ENCODE results near the gene RHOT1.
"Not testable (repeated sequence)": the region's sequence is repeated elsewhere in the genome, so short reads cannot be mapped to it uniquely, and the experiment has no call there.

RHOT1 gene

DNA sequence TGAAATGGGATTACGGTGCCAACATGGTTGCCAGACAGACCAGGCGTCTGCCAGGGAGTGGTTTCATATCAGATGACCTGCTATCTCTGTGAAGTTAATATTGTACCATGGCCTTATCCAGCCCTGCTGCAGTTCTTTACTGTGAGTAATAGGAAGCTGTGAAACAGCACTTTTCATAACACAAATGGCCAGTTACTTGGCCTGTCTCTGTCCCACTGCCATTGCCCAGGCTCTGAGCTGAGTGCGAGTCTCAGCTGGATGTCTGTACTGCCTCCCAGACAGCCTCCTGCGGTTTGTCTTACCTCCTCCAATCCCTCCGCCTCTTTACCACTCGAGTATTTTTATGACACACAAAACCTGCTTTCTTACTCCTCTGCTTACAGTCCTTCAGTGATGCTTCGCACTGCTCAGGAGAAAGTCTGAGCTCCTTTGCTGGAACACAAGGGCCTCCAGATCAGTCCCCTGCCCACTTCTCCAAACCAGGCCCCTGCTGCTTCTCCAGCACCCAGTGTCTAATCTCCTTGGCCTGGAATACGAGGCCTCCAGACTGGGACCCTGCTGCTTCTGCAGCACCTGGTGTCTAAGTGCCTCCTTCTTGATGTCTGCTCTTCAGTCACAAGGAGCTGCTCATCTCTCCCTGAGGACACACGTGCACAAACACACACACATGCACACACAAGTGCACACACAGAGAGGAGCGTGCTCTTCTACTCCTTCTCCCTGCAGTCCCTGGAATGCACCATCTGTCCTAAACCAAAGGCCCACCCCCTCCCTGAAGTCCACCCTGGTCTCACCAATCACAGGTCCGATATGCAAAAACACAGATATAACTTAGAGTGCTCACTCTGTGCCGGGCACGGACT is 17.1 kb upstream of the RHOT1 start:
- no peak for DNase-seq (ENCODE audit: low read depth)

DNA sequence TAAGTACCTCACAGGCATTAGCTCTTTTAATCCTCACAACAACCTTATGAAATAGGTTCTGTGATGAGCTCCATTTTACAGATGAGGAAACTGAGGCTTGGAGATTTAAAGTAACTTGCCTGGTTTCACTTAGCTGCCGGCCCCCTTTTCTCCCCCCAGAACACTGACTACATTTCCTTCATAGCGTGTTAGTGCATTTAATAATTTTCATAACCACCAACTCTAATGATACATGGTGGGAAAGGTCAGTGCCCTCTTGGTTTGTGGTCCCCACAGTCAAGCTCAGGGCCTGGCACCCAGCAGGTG is 16.5 kb upstream of the RHOT1 start:
- no peak for DNase-seq (ENCODE audit: low read depth)

DNA sequence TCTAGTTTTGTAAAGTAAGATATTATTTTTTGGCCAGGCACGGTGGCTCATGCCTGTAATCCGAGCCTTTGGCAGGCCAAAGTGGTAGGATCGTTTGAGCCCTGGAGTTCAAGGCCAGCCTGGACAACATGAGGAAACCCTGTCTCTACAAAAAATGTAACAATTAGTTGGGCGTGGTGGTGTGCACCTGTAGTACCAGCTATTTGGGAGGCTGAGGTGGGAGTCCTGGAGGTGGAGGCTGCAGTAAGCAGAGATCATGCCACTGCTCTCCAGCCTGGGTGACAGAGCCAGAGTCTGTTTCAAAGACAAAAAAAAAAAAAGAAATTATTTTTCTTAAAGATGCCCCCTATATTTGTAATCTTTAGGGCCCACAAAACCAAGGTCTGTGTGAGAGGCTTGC is 16.0 kb upstream of the RHOT1 start:
- DNase-seq (ENCODE audit: low read depth), result no peak

DNA sequence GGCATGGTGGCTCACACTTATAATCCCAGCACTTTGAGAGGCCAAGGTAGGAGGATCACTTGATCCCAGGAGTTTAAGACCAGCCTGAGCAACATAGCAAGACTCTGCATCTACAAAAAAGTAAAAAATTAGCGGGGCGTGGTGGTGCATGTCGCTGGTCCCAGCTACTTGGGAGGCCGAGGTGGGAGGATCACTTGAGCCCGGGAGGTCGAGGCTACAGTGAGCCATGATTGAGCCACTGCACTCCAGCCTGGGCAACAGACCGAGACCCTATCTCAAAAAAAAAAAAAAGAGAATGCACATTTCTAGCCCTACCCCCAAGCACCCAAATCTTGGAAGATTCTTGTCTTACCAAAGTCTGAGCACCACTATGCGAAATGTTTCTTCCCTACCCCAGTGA is 15.6 kb upstream of the RHOT1 start:
- DNase-seq (ENCODE audit: low read depth), result no peak

DNA sequence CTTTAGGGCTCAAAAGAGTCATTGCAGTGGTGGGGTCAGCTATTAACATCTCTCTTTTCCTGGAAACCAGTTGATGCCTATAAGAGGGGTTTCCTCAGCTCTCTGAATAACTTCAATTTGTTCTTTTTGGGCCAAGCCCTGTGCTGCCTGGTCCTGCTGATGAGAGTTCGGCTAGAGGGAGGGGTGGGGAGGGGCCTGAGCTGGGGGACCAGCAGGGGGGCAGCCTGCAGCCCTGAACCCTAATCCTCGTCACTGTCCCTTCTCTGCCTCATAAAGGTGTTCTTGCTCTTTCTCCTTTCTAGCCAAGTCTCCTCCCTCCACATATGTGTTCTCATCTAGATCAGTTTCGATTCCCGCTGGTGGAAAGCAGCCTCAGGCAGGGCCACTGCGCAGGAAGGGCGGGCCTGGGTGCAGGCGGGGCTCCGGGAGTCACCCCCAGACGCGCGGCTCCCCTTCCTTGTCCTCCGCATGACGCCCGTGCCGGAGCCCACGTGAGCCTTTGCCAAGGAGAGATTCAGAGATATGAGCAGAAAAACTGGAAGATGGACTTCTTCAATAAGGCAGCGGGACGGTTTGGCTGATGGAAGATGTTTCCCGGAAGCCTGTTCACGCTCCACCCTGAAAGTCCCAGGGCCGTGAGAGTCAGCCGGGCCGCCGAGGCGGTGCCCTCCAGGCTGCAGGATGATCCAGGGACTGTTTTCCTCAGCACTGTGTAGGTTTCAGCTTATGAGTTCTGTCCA is 15.0 kb upstream of the RHOT1 start:
- DNase-seq (ENCODE audit: low read depth), result peak; percentile 61

DNA sequence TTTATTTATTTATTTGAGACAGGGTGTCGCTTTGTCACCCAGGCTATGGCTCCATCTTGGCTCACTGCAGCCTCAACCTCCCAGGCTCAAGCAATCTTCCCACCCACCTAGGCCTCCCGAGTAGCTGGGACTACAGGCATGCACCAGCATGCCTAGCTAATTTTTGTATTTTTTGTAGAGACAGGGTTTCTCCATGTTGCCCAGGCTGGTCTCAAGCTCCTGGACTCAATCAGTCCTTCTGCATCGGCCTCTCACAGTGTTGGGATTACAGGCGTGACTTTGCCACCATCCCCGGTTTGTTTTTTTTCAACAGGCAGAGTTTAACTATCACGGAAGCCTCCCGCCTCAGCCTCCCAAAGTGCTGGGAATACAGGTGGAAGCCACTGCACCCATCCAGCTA is 13.8 kb upstream of the RHOT1 start:
- not testable (repeated sequence) for DNase-seq (ENCODE audit: low read depth)

DNA sequence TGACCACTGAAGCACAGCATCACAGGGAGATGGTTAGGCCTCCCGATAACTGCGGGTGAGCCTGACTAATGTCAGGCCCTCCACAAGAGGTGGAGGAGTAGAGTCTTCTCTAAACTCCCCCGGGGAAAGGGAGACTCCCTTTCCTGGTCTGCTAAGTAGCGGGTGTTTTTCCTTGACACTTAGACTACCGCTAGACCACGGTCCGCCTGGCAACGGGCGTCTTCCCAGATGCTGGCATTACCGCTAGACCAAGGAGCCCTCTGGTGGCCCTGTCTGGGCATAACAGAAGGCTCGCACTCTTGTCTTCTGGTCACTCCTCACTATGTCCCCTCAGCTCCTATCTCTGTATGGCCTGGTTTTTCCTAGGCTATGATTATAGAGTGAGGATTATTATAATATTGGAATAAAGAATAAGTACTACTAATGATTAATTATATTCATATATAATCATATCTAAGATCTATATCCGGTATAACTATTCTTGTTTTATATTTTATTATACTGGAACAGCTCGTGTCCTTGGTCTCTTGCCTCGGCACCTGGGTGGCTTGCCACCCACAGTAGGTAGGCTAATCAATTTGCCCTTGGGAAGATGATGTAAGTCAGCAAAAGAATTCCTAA is 6.7 kb upstream of the RHOT1 start:
- not testable (repeated sequence) for DNase-seq (ENCODE audit: low read depth)

DNA sequence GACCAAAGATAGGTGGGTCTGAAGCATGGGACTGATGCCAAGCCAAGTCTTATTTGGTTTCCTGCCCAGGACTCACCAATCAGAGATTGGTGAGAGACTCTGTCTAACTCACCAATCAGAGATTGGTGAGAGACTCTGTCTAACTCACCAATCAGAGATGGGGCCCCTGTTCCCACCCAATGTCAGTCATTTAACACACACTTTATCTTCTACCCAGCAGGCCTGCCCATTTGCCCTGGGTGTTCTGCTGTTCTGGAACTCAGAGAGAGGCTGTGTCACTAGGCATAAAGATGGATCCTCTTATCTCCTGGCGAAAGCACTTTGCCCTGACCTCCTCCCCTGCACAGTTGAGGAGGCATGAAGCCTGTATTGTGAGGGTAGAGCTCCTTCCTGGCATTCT is 5.4 kb upstream of the RHOT1 start:
- no peak for DNase-seq (ENCODE audit: low read depth)

DNA sequence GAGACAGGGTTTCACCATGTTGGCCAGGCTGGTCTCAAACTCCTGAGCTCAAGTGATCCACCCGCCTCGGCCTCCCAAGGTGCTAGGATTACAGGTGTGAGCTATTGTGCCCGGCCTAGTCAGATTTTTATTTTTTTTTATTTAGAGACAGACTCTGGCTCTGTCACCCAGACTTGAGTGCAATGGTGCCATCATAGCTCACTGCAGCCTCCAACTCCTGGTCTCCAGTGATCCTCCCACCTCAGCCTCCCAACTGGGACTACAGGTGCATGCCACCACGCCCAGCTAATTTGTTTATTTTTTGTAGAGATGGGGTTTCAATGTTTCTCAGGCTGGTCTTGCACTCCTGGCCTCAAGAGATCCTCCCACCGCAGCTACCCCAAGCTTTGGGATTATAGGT is 2.8 kb upstream of the RHOT1 start:
- DNase-seq (ENCODE audit: low read depth), result not testable (repeated sequence)

DNA sequence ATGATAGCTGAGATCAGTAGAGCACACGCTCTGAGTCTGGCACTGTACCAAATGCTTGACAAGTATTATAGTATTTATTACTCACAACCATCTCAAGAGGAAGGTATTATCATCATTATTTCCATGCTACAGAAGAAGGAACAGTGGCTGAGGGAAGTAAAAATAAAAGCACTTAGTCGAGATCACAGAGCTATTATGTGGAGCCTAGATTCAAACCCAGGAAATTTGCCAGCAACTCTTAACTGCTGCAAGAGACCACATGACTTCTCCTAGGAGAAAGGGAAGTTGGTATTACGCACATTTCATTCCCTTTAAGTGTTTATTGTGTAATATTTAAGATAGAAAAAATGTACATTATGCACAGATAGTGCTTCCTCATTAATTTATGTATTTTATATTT is 1.0 kb upstream of the RHOT1 start:
- DNase-seq (ENCODE audit: low read depth), result no peak

DNA sequence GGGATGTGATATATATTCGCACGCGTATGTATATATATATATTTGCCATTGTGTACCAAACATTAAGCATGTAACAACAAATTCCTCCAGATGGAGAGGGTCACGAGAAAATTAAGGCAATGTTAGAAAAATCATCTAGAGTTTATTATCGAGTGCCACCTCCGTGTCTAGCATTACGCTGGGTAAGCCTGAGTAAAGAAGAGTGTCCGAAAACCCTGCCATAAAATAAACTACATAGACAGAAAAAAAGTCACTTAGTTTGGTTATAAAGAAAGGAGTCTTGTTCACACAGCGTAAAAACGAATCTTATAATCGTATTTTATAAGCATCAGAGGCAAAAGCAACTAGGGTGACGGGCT is 644 bp upstream of the RHOT1 start:
- DNase-seq (ENCODE audit: low read depth), result no peak

DNA sequence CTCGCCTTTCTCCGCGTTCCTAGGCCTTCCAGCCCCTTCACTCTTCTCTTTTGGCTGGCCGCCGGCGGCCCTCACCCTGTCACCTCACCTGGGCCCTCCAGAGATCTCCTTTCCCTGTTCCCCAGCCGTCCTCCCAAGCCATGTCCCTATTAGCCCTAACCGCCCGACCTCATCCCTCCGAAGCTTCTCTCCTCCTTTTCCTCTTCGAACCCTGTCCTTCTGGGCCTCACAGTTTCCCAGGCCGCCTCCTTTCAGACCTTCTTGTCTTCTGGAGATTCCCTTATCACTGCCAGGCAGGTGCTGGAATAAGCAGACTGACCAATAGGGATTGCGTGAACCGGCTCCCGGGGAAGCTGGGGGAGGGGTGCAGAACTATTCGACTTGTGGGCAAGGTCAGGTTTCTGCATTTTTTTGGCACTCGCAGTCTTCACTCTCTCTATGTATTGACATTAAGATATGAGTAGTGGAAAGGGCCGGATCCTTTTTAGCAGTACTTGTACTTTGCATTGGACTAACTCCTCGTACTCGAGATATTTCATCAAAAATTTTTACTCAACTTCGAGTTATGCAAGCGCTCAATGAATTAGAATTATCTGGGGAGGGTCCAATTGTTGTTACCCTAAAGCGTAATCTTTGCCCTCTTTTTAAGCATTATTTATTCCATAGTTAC is 690 bp downstream of the RHOT1 start:
- DNase-seq (ENCODE audit: low read depth), result no peak

DNA sequence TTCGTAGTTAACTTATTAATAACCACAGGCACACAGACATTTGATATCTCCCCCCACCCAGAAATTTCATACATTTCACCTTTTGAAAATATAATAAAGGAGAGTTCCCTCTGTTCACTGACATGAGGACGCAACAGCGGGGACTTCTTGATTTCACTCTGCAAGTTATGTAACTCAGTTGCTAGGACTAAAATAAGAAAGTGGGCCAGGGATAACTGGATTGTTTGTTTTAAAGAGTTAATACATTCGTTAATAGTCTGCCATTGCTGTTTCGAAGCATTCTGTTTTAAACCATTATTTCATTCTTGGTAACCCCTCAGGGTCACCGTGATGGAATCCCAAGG is 1.2 kb downstream of the RHOT1 start:
- DNase-seq (ENCODE audit: low read depth), result no peak

DNA sequence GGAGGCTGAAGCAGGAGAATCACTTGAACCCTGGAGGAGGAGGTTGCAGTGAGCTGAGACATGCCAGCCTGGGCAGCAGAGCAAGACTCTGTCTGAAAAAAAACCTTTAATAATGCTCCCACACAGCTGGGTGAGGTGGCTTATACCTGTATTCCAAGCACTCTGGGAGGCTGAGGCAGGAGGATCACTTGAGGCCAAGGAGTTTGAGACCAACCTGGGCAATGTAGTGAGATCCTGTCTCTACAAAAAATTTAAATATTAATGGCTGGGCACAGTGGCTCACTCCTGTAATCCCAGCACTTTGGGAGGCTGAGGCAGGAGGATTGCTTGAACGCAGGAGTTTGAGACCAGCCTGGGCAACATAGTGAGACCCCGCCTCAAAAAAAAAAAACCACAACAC is 2.1 kb downstream of the RHOT1 start:
- DNase-seq (ENCODE audit: low read depth), result not testable (repeated sequence)

DNA sequence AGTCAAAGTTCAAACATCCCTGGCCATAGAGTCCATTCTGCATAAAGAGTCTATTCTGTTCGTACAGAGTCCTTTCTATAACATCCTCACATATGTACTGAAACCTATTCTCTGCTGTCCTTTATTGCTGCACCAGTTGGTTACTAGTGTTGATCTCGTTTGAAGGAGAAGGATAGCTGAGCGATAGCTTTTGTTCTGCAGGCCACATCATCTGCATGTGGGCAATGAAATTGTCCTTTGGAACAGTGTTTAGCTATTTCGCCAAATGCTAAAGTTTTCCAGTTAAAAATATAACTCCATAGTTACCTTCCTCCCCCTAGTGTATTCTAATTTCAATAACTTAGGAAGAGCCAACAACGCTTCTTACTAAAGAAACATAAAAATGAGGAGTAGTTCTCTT is 6.0 kb downstream of the RHOT1 start:
- no peak for DNase-seq (ENCODE audit: low read depth)

DNA sequence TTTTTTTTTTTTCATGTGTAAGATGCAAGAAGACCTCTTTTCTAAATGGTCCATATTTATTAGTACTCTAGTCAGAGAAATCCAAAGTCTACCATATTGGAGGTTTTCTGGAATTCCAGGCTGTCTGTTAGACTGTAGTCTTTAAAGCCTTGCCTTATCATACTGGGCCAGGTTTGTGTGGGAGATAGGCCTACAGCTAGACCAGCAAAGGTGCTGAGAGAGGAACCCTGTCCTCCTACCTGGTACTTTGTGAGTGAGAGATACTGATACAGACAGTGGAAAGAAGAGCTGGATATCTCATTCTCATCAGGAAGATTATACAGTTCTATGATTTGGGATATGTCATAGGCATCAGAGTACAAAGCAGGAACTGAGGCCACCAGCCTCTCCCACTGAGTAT is 8.1 kb downstream of the RHOT1 start:
- DNase-seq (ENCODE audit: low read depth), result no peak

DNA sequence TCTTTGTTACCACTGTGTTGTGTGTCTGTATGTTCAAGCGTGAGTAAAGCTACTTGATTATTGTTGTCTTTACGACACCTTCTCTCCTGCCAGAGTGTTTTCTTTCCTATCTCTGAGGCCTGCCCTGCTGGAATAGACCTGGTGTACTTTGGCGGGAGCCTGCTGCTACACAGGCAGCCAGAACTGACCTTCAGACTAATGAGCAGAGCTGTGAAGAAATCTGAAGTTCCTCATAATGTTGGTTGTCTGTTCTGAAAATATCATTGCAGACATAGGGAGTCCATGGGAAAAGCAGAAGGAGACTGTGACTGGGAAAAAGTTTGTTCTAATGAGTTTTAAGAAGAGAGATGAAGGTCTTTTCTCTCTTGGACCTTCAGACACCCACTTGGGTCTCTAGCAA is 9.8 kb downstream of the RHOT1 start:
- DNase-seq (ENCODE audit: low read depth), result no peak

DNA sequence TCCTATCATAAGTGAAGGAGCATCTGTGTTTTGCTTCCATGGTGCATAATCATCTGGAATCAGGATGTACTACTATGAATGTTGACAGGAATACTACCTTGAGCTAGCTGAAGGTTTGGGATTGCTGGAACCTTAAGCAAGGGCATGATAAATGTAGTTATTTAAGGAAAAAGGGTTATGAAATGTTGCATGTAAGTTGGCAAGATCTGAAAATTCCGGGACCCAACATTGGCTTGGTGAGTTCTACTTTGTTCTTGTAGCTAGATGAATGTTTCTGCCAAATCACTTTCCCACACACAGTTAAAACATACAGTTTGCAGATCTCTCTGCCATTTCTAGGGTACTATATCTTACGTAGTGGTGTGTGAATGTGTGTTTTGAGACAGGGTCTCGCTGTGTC is 13.6 kb downstream of the RHOT1 start:
- no peak for DNase-seq (ENCODE audit: low read depth)

DNA sequence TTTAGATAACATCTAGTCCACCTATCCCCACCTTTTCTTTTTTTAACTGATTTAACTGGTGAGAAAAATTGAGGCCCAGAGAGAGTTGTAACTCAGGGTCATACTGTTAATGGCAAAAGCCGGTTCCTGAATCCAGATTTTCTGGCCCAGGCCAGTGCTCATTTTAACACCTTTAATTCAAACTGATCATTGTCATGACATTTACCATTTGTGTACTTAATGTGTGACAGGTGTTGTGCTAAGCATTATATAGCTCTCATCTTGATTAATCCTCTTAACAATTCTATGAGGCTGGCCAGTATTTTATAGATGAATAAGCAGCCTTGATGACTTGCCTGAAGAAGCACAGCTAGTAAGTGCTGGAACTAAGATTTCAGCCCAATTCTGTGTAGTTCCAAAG is 14.4 kb downstream of the RHOT1 start:
- DNase-seq (ENCODE audit: low read depth), result no peak

DNA sequence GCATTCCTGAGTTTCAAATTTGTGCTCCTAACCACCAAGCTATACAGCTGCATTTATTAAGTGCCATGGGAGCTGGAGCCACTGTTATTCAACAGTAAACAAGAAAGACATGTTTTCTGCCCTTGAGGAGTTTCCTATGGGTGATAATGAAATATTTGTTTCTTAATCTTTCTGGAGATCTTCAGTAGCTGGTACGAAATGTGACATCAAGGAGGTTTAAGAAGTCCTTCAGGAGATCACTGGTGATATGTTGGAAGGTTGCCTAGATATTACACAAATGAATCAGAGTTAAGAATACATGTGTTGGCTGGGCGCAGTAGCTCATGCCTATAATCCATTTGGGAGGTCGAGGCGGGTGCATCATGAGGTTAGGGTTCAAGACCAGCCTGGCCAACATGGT is 14.9 kb downstream of the RHOT1 start:
- DNase-seq (ENCODE audit: low read depth), result no peak

DNA sequence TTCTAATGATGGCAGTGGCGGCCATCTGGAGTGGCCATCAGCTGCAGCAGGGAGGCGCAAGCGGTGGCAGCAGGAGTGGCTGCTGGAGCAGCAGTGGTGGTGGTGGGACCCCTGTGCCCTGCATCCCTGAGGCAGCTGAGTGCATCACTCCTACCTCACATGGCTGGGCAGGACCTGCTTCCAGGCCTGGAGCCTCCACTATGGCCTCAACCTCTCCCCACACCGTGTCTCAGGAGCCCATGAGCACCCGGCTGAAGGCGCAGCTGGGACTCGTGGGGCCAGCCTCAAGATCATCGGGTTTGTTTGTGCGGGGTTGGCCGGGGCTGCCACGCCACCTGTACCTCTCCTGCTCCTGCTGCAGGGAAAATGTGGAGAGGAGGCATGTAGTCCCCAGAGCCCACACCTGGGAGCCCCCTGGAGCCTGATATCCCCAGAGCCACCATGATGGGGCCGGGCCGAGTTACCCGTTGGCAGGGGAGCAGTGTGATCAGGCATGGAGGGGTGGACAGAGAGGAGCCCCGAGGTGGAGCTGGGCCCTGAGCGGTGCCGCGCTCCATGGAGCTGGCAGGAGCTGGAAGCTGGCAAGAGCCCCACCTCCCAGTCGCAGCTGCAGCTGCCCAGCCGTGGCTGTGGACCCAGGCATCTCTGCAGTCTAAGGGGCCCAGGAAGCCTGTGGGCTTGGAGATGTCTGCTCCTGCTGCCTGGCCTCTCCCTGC is 16.7 kb downstream of the RHOT1 start:
- DNase-seq (ENCODE audit: low read depth), result no peak

Data from stimulated activated CD8-positive, alpha-beta memory T cell treated with anti-CD3 and anti-CD28 coated beads, Interleukin-4, amount 100 ng/mL, for 24 hours (primary cell).